HG03060 (cell line): ENCODE data around the gene GSC2.

Experiments
- ATAC-seq: cut with Tn5 transposase; IDR thresholded peaks from one replicate; pipeline ENCODE4 v1.9.1; 2021; ENCODE audit warnings: low read depth, moderate number of reproducible peaks; ENCODE audit not compliant: unreplicated experiment

The GSC2 gene

DNA sequence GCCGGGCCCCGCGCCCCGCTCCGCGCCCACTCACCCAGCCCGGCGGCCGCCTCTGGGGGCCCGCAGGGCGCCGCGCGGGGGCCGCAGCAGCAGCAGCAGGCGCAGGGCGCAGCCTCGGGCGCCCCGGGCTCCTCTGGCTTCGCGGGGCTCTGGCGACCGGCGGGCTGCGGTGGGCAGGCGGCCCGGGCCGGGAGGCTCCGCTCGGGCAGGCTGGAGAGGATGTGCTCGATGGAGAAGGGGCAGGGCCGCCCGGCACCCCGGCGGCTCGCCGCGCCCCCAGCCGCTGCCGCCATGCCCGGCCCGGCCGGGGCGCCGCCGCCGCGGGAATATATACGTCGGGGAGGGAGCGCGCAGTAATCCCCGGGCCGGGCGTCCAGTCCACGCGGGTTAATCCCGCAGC lies at the start of gene GSC2:
Gene GSC2, minus strand, starts transcription at position 302 of the 400 bp plus-strand sequence. Its CDS starts 9 bp downstream, at position 293.
- no peak for ATAC-seq

DNA sequence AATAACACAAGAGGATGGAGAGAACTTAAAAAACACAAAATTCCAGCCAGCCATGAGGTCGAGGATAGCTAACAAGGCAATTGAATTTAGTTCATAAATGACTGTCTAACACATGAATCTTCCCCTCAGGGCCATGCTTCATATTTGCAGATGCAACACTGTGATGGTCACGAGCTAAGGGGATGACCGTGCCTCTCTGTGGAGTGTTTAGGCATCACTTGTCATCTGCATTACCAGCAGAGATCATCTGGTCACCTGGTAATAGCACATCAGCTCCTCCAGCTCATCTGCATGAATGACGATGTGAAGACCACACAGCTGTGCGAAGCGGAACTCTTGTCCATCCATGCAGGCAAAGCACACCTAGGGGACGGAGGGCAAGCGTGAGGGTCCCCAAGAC lies 49.4 kb upstream of the GSC2 start:
- ATAC-seq, result no peak

DNA sequence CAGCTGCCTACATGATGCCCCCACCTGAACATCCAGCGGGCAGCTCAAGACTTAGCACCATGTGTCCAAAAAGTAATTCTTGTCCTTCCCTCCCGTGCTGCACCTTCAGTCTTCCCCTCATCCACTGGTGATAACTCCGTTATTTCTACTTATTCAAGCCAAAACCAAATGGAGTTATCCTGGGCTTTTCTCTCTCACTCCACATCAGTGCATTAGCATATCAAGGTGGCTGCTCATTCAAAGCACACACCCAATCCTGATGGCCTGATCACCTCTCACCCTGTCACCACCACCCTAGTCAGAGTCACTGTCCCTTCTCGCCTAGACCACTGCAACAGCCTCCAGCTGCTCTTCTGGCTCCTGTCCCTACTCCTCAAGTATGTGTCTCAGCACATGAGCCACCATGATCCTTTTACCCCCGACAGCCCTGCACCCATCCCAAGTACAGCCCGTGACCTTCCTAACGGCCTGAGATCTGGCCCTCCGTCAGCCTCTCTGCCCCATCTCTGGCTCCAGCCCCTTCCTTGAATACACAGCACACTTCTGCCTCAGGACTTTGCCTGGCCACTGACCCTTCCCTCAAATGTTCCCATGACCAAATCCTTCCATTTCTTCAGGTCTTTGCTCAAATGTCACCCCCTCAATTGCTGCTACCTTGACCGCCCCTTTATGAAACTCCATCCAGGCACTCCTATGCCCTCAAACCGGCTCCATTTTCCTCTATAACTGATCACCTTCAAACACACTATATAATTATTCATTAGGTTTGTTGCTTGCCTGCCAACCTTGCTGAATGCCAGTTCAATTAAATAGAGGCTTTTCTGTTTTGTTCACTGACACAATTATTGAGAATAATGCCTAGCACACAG lies 48.1 kb upstream of the GSC2 start:
- ATAC-seq, result no peak

DNA sequence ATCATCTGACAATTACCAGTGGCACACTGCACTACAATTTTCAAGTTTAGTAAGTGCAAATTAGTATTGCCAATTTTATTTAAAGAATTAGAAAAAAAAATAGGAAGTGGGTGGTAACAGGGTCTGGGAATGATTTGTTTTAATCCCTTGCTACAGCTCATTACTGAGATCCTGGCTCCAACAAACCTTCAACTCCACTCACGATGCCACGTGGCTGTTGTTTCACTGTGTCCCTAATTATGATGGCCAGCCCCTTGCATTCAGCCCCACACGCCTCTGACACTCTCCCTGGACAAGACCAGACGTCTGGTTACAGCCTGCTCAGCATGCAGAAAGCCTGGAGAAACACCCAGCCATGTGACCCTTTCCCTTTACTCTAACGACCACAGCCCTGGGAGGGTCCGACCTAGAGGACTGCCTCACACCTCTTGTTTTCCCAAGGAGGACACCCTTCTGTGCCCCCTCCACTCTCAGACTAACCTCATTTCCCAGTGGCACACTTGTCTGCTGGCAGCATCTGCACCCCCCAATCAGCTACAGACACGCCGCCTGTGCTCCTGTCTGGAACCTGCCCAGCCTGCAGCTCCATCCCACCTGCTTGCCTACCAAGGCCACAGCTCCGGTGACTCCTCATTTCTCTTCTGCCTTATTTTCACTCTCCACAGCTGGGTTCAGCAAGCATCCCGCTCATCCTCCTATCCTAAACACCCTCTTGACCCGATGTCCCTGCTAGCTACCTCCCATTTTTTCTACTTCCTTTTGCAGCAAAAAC lies 46.9 kb upstream of the GSC2 start:
- ATAC-seq, result no peak

GRCh38 chr22:19195796-19196731 lies 46.0 kb upstream of the GSC2 start:
- no peak for ATAC-seq

GRCh38 chr22:19194766-19195536 lies 44.9 kb upstream of the GSC2 start:
- no peak for ATAC-seq

DNA sequence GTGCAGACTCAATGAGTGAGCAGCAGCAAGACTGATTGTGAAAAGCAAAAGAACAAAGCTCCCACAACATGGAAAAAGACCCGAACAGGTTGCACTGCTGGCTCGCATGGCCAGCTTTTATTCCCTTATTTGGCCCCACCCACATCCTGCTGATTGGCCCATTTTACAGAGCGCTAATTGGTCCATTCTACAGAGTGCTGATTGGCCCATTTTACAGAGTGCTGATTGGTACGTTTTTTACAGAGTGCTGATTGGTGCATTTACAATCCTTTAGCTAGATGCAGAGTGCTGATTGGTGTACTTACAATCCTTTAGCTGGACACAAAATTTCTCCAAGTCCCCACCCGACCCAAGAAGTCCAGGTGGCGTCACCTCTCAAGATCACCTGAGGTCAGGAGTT lies 43.8 kb upstream of the GSC2 start:
- ATAC-seq, result no peak

GRCh38 chr22:19187716-19188563 lies 37.8 kb upstream of the GSC2 start:
- ATAC-seq, result no peak

- no peak for ATAC-seq
Observed at GRCh38 chr22:19184276-19184997, 34.3 kb upstream of the GSC2 start.

GRCh38 chr22:19183216-19183615 lies 33.1 kb upstream of the GSC2 start:
- no peak for ATAC-seq

GRCh38 chr22:19182472-19183157 lies 32.5 kb upstream of the GSC2 start:
- no peak for ATAC-seq

DNA sequence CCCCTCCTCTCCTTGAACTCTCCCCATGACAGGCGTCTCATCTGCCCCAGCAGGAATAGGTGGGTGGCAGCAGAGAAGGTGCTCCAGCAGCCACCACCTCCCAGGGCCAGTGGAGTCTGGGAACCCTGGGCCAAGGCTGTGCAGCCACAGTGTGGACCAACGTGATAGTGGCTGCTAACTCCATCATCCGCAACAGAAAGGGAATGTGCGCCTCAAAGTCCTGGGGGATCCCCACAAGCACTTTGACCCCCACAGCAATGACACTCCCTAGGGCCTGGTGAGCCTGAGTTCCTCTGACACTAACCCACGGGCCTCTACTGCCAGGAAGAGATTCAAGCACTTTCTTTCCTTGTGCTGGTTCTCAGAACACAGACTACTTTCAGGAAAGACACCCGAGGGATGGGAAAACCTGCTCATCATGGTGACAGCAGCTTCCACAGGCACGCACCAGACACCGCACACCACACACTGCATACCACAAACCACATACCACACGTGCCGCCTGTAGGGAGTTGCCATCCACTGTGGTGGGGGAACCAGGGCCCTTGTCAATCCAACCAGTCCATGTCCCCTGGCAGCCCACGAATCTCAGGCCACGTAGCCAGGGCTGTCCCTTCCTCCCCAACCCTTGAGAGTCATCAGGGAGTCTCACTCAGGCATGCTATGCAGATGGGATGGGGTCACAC lies 31.8 kb upstream of the GSC2 start:
- no peak for ATAC-seq

GRCh38 chr22:19180740-19181410 lies 30.8 kb upstream of the GSC2 start:
- ATAC-seq, result no peak

DNA sequence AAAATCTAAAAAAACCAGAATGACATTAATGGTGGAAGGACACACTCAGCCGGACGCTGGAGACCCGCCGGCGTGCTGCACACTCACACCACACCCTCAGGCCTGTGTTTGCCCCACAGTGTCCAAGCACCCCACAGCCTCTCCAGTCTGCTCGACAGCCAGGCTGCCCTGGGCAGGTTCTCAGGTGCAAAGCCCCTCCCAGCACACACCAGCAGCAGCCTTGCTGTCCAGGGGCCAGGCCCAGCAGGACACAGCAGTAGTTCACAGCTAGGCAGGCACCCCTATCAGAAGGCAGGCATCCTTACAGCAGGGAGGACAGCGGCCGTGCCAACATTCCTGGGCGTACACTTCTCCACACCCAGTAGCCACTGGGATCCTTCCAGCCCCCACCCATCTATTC lies 30.1 kb upstream of the GSC2 start:
- no peak for ATAC-seq

GRCh38 chr22:19179497-19180048 lies 29.5 kb upstream of the GSC2 start:
- ATAC-seq, result no peak
